Subcutaneous adipose tissue (tissue), 4 donors: ENCODE measurements around the gene RIMS3. TPM values are rescaled to one million over a fixed set of nuclear protein-coding genes. Genes with fewer than 3 reads are reported as not detected.

Source experiments
- total RNA-seq, 4 donors: library from RNA; depleted of rRNA; stranded (reverse); fragments of >200 nt; gene quantifications; one replicate each; pipeline ENCODE4 v1.1.0, GENCODE V29; 2016
- TF ChIP-seq, protein P1 (sequence below): fragments of 450-650 bp; IDR thresholded peaks from one replicate; pipeline ENCODE4 v1.5.1; 2016; ENCODE audit warnings: low read depth, mild to moderate bottlenecking, control low read depth, antibody characterized with exemption, moderate library complexity

RIMS3 gene
- total RNA-seq, 4 donors from 2014 or later, result 0.33 to 2.7 (median 2.2) TPM

DNA sequence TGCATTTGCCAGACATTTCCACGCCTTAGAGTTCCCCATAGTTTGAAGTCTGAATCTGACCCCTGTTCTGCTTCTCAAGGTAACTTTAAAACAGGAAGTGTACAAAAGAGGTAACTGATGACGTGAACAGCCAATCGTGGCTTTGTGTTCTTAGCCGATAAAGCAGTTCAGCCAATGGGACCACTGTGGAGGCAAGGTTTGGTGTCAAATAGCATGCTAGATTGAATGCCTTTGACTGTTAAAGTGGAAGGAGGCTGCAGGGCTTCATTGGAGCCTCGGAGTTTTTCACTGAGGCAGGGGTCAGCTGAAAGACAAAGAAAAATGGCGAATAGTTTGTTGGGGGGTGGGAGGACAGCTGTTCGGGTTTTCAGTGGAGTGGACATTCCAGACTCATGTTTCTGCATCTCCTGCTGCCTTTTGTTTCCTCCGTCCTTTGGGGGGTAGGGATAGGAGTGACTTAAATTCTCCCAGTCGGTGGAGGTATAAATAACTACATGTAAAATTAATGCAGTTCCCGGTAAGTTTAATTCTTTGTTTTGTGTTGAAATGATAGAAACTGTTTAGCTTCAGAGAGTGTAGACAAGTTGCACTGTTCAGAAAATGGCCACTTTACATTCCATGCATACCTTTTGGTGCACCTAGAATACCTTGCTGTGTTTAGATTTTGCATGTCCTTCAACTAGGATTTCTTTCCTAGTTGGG lies 43.8 kb upstream of the RIMS3 start:
- TF ChIP-seq, protein P1, sequence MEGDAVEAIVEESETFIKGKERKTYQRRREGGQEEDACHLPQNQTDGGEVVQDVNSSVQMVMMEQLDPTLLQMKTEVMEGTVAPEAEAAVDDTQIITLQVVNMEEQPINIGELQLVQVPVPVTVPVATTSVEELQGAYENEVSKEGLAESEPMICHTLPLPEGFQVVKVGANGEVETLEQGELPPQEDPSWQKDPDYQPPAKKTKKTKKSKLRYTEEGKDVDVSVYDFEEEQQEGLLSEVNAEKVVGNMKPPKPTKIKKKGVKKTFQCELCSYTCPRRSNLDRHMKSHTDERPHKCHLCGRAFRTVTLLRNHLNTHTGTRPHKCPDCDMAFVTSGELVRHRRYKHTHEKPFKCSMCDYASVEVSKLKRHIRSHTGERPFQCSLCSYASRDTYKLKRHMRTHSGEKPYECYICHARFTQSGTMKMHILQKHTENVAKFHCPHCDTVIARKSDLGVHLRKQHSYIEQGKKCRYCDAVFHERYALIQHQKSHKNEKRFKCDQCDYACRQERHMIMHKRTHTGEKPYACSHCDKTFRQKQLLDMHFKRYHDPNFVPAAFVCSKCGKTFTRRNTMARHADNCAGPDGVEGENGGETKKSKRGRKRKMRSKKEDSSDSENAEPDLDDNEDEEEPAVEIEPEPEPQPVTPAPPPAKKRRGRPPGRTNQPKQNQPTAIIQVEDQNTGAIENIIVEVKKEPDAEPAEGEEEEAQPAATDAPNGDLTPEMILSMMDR, result no peak

DNA sequence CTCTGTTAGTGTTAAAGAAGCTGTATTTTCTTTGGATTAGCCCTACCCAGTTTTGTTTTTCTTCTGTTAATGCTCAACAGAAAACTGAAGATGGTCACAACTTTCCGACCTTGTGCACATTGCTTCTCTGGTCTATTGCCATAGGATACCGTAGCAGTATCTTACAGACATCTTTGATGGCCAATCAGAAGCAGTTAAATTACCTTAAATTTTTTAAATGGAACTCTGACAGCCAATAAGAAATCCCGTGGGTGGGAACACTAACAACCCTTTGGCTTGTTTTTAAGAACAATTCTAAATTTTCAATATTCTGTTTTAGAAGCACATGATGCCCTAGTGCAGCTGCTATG lies 43.2 kb upstream of the RIMS3 start:
- TF ChIP-seq, protein P1, result no peak

DNA sequence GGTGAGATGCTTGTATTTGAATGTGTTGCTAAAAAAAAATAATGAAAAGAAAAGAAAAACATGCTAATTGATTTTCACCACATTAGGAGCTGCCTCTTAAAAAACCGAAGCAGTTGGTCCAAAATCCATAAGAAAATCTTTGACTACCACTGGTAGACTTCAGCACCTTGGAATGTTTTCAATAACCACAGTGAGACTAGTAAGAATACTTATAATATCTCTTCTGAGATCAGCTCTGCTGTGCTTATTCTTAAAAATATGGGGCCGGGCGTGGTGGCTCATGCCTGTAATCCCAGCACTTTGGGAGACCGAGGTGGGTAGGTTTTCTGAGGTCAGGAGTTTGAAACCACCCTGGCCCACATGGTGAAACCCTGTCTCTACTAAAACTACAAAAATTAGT lies 41.1 kb upstream of the RIMS3 start:
- TF ChIP-seq, protein P1, result no peak

DNA sequence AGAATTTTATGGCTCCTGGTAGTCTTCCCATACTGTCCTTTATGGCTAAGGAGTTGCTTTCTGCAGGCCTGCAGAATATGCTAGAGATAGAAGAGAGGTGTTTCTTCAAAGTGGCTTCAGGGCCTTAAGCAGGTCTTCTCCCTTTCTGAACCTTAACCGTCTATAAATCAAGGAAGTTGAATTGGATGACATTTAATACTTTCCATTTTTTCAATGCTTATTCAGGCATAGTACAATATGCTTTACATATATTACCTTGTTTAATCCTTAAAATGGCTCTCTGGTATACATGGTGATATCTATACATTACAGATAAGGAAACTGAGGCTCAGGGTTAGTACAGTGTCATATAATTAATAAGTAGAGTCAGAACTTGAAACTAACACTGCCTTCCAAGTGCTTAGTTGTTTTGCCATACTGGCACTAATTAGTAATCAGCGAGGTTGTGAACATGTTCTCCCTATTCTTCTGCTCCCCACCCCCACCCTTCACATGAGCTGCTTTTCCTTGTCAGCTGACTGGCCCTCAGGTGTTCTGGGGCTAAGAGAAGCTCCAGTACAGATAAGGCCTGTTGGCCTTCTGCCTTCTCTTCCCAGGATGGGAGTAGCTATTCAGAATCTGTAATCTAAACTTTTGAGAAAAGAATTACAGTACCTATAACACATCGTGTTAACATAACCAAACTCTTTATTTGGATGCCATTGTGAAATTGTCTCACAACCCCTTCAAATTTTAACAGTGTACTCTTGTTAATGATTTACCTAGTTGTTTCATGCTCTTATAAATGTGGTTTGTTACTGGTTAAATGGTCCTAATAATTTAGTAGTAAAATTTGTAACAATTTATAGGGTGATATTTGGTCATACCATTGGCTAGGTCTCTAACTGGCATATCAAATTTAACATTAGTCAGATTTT lies 39.6 kb upstream of the RIMS3 start:
- TF ChIP-seq, protein P1, result no peak

DNA sequence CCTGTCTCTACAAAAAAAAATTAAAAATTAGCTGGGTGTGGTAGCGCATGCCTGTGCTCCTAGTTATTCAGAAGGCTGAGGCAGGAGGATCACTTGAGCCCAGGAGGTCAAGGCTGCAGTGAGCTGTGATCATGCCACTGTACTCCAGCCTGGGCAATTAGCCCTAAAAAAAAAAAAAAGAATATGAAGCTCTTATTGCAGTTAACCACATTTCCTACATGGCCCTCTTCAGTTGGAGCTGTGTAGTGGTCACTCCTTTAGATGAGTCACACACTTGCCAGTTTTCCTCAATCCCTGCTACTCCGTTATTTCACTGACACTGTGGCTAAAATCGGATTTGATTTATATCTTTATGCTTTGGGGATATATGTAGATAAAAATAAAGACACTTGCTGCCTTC lies 37.8 kb upstream of the RIMS3 start:
- TF ChIP-seq, protein P1, result no peak

DNA sequence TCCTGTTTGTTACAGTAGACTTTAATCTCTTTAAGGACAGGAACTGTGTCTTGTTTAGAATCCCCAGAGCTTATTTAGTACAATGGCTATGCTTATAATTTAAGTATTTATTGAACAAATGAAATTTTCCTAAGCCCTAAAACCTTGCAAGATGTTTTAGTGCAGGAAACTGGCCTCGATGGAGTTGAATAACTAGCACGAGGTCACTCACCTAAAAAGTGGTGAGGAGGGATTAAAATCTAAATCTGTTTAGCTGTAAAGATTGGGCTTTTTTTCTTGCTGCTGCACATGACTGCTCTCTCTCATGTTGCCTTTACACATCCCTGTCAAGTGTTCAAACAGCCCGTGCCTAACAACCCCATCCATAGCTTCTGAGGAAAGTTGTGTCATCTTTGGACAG lies 36.2 kb upstream of the RIMS3 start:
- TF ChIP-seq, protein P1, result no peak

DNA sequence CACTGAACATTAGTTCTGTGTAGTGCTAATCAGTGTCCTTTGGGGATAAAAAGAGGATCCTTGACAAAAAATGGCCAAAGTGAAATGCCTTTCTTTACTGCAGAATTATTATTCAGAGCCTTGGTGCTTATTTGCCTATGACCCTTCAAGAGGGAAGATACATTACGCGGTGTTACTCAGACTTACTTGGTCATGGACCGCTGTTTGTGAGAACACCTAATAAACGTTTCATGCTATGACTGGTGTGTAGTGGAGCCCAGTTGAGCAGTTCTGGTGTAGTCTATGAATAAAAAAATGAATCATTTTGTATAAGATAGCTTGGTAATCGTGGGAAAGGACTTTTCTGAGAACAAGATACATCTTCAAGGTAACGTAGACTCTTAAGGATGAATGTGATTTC lies 34.3 kb upstream of the RIMS3 start:
- TF ChIP-seq, protein P1, result no peak
